HCT116 (cell line): ENCODE data around the gene MOAP1.

Experiments used
- ATF3 ChIP-seq: IDR thresholded peaks from 2 replicates; pipeline ENCODE4 v1.6.1; 2012
- CEBPB ChIP-seq: IDR thresholded peaks from 2 replicates; pipeline ENCODE4 v1.6.1; 2012; ENCODE audit warnings: low read depth
- CTCF ChIP-seq, 3 experiments: fragments of 200-600 bp in 1 of 3; sonication (generic) in 1 of 3; IDR thresholded peaks in 2 of 3; conservative IDR thresholded peaks in 1 of 3; 2 replicates each; pipeline ENCODE4 v1.5.1; 2012 to 2017; ENCODE audit warnings: low read depth in 2 of 3, low read length in 2 of 3, antibody characterized with exemption in 1 of 3, borderline replicate concordance in 1 of 3, control low read depth in 1 of 3, mild to moderate bottlenecking in 1 of 3, mixed read lengths in 1 of 3, mixed run types in 1 of 3, moderate library complexity in 1 of 3; ENCODE audit not compliant: insufficient read depth in 1 of 3
- EZH2 ChIP-seq: fragments of 200-600 bp; sonication (generic); IDR thresholded peaks from 2 replicates; pipeline ENCODE4 v1.6.1; 2017; ENCODE audit warnings: antibody characterized with exemption, mixed run types
- EZH2phosphoT487 ChIP-seq: fragments of 200-600 bp; IDR thresholded peaks from 2 replicates; pipeline ENCODE4 v1.6.1; 2018; ENCODE audit warnings: antibody characterized with exemption, borderline replicate concordance
- FOSL1 ChIP-seq: IDR thresholded peaks from 2 replicates; pipeline ENCODE4 v1.6.1; 2012; ENCODE audit warnings: low read depth
- MAX ChIP-seq: IDR thresholded peaks from 2 replicates; pipeline ENCODE4 v1.6.1; 2012
- POLR2A ChIP-seq: IDR thresholded peaks from 2 replicates; pipeline ENCODE4 v1.7.0; 2011; ENCODE audit warnings: borderline replicate concordance; ENCODE audit not compliant: insufficient read depth, insufficient read length; ENCODE audit errors: extremely low read depth
- POLR2AphosphoS5 ChIP-seq: IDR thresholded peaks from 2 replicates; pipeline ENCODE4 v1.6.1; 2011; ENCODE audit warnings: mild to moderate bottlenecking, low read depth, low read length, moderate library complexity
- RAD21 ChIP-seq: IDR thresholded peaks from 2 replicates; pipeline ENCODE4 v1.6.1; 2012; ENCODE audit warnings: low read depth, mild to moderate bottlenecking
- REST ChIP-seq: IDR thresholded peaks from 2 replicates; pipeline ENCODE4 v1.6.1; 2012; ENCODE audit warnings: low read depth
- SP1 ChIP-seq: IDR thresholded peaks from 2 replicates; pipeline ENCODE4 v1.6.1; 2012; ENCODE audit warnings: low read depth
- ZBTB33 ChIP-seq: IDR thresholded peaks from 2 replicates; pipeline ENCODE4 v1.6.1; 2011; ENCODE audit warnings: mild to moderate bottlenecking, low read length, moderate library complexity; ENCODE audit not compliant: insufficient replicate concordance; ENCODE audit errors: extremely low read depth
- ZNF274 ChIP-seq: fragments of 200-500 bp; sonication (Bioruptor generic); IDR thresholded peaks from 2 replicates; pipeline ENCODE4 v1.6.1; 2014; ENCODE audit warnings: mild to moderate bottlenecking, low read depth, low read length, inconsistent platforms

- TF ChIP-seq CEBPB: no peak
- TF ChIP-seq EZH2phosphoT487: no peak
- TF ChIP-seq SP1: no peak
- TF ChIP-seq CTCF (IDR thresholded peaks at IDR 0.05 in 2 of 3, conservative IDR thresholded peaks at IDR 0.05 in 1 of 3; ENCODE audit: borderline replicate concordance in 1 of 3, insufficient read depth in 1 of 3, low read depth in 2 of 3, low read length in 2 of 3): no peak
- no peak for TF ChIP-seq POLR2AphosphoS5
- TF ChIP-seq RAD21: no peak
- no peak for TF ChIP-seq MAX
- TF ChIP-seq POLR2A: no peak
- TF ChIP-seq ZBTB33: no peak
- TF ChIP-seq ZNF274: no peak
- TF ChIP-seq FOSL1: no peak
- no peak for TF ChIP-seq REST
- TF ChIP-seq EZH2: no peak
- TF ChIP-seq ATF3: no peak
These were observed 10.8 kb upstream of the MOAP1 start for GRCh38 chr14:93195316-93195999.
